ENCODE data around the gene RFX2.

Gene RFX2

GRCh38 chr19:6110360-6110977 is at the start of gene RFX2:
RFX2 (minus strand) TSS chr19:6110500; CDS start chr19:6047496, 63,004 bp downstream.
- FAIRE-seq (peak; percentile 45), DNase-seq (ENCODE audit: insufficient read length, low spot score) (peak; percentile 87)
- TF ChIP-seq POLR2A (IDR thresholded peaks at IDR 0.05; ENCODE audit: low read depth, low read length), result peak; percentile 50; the same call in 1 of the 2 replicates

- DNase-seq (ENCODE audit: insufficient read length, low spot score) (no peak), FAIRE-seq (no peak)
- TF ChIP-seq POLR2A (IDR thresholded peaks at IDR 0.05; ENCODE audit: low read depth, low read length), result no peak
Measured at GRCh38 chr19:6156033-6156432, 45.7 kb upstream of the RFX2 start.

- TF ChIP-seq POLR2A (IDR thresholded peaks at IDR 0.05; ENCODE audit: low read depth, low read length), result no peak
- no peak for FAIRE-seq
- DNase-seq (ENCODE audit: insufficient read length, low spot score), result no peak
Measured at GRCh38 chr19:6150289-6150688, 40.0 kb upstream of the RFX2 start.

GRCh38 chr19:6141217-6141616 is 30.9 kb upstream of the RFX2 start:
- FAIRE-seq (no peak), DNase-seq (ENCODE audit: insufficient read length, low spot score) (no peak)
- no peak for TF ChIP-seq POLR2A (IDR thresholded peaks at IDR 0.05; ENCODE audit: low read depth, low read length)

GRCh38 chr19:6138511-6138910 is 28.2 kb upstream of the RFX2 start:
- DNase-seq (ENCODE audit: insufficient read length, low spot score) (no peak), FAIRE-seq (no peak)
- no peak for TF ChIP-seq POLR2A (IDR thresholded peaks at IDR 0.05; ENCODE audit: low read depth, low read length)

- DNase-seq (ENCODE audit: insufficient read length, low spot score) (no peak), FAIRE-seq (no peak)
- TF ChIP-seq POLR2A (IDR thresholded peaks at IDR 0.05; ENCODE audit: low read depth, low read length), result no peak
Measured at GRCh38 chr19:6138066-6138465, 27.8 kb upstream of the RFX2 start.

DNA sequence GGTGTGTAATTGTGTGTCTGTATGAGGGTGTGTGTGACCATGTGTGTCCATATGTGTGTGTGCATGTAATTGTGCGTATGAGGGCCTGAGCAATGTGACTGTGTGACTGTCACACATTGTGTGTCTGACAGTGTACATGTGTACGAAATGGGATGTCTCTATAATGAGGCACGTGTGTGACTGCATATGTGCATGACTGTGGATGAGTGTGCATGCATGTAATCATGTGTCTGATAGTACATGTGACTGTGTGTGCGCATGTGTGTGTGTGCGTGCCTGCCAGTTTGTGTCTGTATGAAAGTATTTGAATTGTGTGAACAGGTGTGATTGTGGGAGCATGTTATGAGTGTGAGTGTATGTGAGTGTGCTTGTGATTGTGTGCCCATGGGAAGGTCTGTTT is 22.9 kb upstream of the RFX2 start:
- DNase-seq (ENCODE audit: insufficient read length, low spot score) (no peak), FAIRE-seq (no peak)
- no peak for TF ChIP-seq POLR2A (IDR thresholded peaks at IDR 0.05; ENCODE audit: low read depth, low read length)

DNA sequence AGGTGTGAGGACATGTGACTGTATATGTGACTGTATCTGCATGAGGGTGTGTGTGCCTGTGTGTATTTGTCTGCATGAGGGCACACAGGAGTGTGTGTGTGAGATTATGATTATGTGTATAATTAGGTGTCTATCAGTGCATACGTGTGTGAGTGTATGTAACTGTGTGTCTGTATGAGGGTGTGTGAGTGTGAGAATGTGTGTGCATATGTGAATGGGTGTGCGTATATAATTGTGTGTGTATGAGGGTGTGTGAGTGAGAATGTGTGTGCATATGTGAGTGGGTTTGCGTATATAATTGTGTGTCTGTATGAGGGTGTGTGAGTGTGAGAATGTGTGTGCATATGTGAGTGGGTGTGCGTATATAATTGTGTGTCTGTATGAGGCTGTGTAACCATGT is 22.2 kb upstream of the RFX2 start:
- TF ChIP-seq POLR2A (IDR thresholded peaks at IDR 0.05; ENCODE audit: low read depth, low read length), result no peak
- no peak for FAIRE-seq
- no peak for DNase-seq (ENCODE audit: insufficient read length, low spot score)

DNA sequence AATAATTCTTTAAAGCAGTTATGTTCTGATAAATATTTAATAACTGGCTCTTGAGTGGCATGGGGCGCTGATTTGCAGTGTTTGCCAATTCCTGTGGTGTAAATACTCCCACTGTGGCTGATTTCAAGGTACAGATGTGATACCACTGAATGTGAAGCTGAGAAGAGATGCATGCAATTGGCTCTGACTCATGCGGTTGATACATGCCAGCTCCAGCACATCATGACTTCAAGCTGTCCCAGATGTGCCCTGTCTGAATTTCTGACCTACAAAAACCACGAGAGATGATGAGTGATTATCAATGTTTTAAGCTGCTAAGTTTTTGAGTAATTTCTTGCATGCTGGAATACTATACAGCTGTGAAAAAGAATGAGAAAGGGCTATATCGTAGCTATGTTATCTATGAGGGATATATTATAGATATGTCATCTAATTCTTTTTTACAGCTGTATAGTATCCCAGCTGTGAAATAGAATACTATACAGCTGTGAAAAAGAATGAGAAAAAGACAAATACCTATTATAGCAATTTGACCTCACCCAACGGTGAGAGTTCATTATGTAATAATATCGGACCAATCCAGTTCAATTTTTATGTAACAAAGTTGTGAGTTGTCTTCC is 17.5 kb upstream of the RFX2 start:
- DNase-seq (ENCODE audit: insufficient read length, low spot score), result no peak
- no peak for FAIRE-seq

DNA sequence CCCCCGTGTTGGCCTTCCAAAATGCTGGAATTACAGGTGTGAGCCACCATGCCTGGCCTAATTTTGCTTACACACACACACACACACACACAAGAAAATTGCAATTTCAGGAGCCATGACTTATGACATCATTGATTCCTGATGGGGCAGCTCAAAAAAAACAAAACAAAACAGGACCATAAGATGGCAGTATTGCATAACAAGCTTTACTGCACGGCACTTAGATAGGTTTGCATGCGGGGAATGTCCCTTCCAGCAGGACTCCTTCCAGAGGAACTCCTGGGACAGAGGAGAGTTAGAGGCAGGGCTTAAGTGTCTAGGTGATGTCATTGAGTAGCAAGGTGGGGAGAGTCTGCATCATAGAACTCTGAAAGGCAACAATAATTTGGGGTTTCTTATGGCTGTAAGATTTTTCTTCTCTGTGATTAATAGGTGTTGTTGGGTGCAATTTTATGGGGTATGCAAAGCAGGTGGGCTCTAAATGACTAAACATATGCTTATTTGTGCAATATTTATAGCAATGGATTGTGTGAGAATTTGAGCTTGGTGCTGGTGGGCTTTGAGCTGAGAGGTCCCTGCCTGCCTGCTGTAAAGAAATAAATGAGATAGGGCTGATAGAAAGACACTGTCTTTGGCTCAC is 16.2 kb upstream of the RFX2 start:
- FAIRE-seq (peak; percentile 76), DNase-seq (ENCODE audit: insufficient read length, low spot score) (peak; percentile 61)
- TF ChIP-seq POLR2A (IDR thresholded peaks at IDR 0.05; ENCODE audit: low read depth, low read length), result no peak

More for the DNA sequence above, 17.5 kb upstream of the RFX2 start:
- TF ChIP-seq POLR2A (IDR thresholded peaks at IDR 0.05; ENCODE audit: low read depth, low read length), result no peak

- peak; percentile 47 for DNase-seq (ENCODE audit: insufficient read length, low spot score)
- no peak for TF ChIP-seq POLR2A (IDR thresholded peaks at IDR 0.05; ENCODE audit: low read depth, low read length)
- FAIRE-seq, result peak; percentile 64
Measured at GRCh38 chr19:6125571-6125989, 15.3 kb upstream of the RFX2 start.

DNA sequence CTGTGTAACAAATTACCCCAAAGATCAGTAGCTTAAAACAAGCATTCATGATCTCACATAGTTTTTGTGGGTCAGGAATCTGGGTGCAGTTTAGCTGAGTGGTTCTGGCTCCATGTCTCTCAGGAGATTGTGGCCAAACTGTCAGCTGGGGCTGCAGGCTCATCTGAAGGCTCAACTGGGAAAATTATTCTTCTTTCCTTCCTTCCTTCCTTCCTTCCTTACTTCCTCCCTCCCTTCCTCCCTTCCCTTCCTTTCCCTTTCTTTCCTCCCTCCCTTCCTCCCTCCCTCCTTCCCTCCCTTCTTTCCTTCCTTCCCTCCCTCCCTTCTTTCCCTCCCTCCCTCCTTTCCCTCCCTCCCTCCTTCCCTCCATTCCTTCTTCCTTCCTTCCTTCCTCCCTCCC is 8.7 kb upstream of the RFX2 start:
- no peak for TF ChIP-seq POLR2A (IDR thresholded peaks at IDR 0.05; ENCODE audit: low read depth, low read length)
- FAIRE-seq (no peak), DNase-seq (ENCODE audit: insufficient read length, low spot score) (no peak)

DNA sequence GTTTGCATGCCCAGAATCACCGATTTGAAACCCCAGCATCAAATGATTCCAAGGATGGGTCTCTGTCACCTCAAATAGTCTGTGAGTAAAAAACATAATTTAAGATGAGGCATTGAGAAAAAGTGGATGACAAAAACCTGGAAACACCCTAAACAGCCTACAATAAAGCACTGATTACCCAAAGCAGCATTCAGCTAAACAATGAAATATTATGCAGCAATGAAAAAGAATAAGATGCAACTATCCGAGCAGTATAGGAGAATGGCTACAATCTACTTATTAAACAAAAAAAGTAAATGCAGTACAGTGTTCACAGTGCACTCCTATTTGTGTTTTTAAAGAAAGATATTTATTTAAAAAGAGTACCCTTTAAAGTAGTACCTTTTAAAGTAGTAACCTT is 7.7 kb upstream of the RFX2 start:
- no peak for TF ChIP-seq POLR2A (IDR thresholded peaks at IDR 0.05; ENCODE audit: low read depth, low read length)
- FAIRE-seq (no peak), DNase-seq (ENCODE audit: insufficient read length, low spot score) (no peak)

DNA sequence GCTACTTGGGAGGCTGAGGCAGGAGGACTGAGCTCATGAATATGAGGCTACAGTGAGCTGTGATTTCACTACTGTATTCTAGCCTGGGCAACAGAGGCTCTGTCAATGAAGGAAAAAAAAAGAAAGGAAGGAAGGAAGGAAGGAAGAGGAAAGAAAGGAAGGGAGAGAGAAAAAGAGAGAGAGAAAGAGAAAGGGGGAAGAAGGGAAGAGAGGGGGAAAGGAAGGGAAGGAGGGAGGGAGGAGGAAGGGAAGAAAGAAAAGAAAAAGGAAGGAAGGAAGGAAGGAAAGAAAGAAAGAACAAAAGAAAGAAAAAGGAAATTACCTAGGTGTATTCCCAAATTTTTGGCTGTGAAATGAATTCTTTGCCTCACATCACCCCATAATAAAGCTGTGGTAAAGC is 7.2 kb upstream of the RFX2 start:
- DNase-seq (ENCODE audit: insufficient read length, low spot score), result no peak
- TF ChIP-seq POLR2A (IDR thresholded peaks at IDR 0.05; ENCODE audit: low read depth, low read length), result no peak
- FAIRE-seq, result no peak

Data from H54 (cell line).